ENCODE data around the gene RAPGEF1.
"Not testable (repeated sequence)": the region's sequence is repeated elsewhere in the genome, so short reads cannot be mapped to it uniquely, and the experiment has no call there.

The RAPGEF1 gene

GRCh38 chr9:131559421-131560000, 180.4 kb downstream of the RAPGEF1 start:
- no peak for DNase-seq (ENCODE audit: low read depth)
- no peak overlapping the region for H3K4me3 ChIP-seq (ENCODE audit: low read depth, low read length)
- TF ChIP-seq, protein P1, sequence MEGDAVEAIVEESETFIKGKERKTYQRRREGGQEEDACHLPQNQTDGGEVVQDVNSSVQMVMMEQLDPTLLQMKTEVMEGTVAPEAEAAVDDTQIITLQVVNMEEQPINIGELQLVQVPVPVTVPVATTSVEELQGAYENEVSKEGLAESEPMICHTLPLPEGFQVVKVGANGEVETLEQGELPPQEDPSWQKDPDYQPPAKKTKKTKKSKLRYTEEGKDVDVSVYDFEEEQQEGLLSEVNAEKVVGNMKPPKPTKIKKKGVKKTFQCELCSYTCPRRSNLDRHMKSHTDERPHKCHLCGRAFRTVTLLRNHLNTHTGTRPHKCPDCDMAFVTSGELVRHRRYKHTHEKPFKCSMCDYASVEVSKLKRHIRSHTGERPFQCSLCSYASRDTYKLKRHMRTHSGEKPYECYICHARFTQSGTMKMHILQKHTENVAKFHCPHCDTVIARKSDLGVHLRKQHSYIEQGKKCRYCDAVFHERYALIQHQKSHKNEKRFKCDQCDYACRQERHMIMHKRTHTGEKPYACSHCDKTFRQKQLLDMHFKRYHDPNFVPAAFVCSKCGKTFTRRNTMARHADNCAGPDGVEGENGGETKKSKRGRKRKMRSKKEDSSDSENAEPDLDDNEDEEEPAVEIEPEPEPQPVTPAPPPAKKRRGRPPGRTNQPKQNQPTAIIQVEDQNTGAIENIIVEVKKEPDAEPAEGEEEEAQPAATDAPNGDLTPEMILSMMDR (IDR thresholded peaks at IDR 0.05; ENCODE audit: control insufficient read depth, extremely low read depth, insufficient read depth) = no peak

GRCh38 chr9:131557855-131558548, 181.9 kb downstream of the RAPGEF1 start:
- no peak overlapping the region for H3K4me3 ChIP-seq (ENCODE audit: low read depth, low read length)
- TF ChIP-seq, protein P1 (IDR thresholded peaks at IDR 0.05; ENCODE audit: control insufficient read depth, extremely low read depth, insufficient read depth) = no peak
- no peak for DNase-seq (ENCODE audit: low read depth)

DNA sequence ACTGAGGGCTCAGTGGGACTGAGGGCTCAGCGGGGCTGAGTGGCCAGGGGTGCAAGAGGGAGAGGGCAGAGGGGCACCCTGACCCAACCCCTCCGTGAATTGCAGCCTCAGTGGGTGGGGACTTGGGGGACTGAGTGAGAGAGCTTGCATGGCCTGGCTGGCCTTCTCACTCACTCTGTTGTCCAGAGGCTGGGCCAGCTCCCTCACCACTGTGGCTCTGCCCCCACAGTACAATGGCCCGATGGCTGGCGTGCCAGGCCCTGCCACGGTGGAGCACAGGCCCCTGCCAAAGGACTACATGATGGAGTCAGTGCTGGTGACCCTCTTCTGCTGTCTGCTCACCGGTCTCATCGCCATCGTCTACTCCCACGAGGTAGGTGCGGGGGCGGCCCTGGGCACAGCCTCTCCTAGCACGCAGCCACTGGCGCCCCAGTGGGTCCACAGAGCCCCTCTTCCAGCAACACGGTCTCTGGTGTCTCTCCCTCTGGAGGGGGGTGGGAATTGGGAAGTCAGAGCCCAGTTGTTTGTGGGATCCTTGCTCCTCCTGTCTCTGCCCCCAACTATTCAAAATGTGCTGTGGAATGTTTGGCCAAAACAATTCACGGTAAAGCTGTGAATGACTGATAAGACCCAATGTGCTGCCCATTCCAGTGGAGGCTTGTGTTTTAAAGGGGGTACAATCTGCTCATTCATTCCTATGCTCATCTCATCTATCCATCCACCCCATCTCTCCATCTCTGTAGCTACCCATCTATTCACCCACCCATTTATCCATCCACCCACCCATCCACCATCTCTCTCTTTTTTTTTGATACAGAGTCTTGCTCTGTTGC, 183.8 kb downstream of the RAPGEF1 start:
- no peak overlapping the region for H3K4me3 ChIP-seq (ENCODE audit: low read depth, low read length)
- DNase-seq (ENCODE audit: low read depth) = no peak
- TF ChIP-seq, protein P1 (IDR thresholded peaks at IDR 0.05; ENCODE audit: control insufficient read depth, extremely low read depth, insufficient read depth) = no peak

DNA sequence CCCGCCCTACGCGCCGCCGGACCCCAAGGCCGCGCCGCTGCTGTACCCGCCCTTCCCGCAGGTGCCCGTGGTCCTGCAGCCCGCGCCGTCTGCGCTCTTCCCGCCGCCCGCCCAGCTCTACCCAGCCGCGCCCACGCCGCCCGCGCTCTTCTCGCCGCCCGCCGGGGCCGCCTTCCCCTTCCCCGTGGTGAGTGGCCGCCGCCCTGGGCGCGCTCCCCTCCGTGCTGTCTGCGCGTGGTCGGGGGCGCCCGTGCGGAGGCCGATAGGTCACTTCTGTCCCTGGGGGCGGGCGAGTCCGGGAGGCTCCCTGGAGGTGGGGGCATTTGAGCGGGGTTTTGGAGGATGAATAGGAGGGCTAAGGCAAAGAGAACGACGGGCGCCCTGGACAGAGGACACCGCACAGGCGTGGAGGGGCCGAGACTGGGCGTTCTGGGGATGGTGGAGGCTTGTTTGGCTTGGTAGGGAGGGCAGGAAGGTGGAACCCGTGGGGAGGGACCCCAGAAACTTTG, 185.0 kb downstream of the RAPGEF1 start:
- TF ChIP-seq, protein P1 (IDR thresholded peaks at IDR 0.05; ENCODE audit: control insufficient read depth, extremely low read depth, insufficient read depth) = no peak
- no peak overlapping the region for H3K4me3 ChIP-seq (ENCODE audit: low read depth, low read length)
- no peak for DNase-seq (ENCODE audit: low read depth)

DNA sequence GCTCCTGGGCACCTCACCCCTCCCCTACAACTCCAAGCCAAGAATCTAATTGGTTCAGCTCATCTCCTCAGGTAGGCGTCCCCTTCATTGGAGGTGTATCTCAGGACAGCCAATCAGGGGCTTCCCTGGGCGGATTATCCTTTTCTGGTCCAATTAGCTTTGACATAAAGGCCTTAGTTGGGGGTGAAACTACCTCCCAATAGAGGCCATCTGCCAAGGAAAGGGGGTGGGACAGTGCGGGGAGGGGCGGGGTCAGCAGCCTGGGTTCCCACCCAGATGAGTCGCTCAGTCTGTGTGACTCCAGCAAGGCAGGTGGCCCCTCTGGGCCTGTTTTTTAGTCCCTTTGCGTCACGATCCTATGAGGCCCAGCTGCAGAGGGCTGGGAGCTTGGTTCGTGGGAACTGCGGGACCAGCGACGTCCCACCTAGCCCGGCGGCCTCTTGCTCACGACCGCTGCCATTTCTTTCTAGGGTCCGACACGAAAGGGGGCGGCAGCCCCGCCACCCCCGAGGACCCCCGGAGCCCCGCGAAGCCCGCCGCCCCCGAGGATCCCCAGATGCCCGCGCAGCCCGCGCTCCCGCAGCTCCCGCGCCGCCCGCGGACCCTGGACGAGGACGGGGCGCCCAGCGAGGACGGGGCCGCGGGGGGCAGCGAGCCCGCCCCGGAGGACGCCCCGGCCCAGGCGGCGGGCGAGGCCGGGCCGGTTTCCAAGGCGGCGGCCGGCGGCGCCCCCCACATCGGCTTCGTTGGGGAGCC, 185.6 kb downstream of the RAPGEF1 start:
- TF ChIP-seq, protein P1 (IDR thresholded peaks at IDR 0.05; ENCODE audit: control insufficient read depth, extremely low read depth, insufficient read depth) = no peak
- no peak overlapping the region for H3K4me3 ChIP-seq (ENCODE audit: low read depth, low read length)
- no peak for DNase-seq (ENCODE audit: low read depth)

DNA sequence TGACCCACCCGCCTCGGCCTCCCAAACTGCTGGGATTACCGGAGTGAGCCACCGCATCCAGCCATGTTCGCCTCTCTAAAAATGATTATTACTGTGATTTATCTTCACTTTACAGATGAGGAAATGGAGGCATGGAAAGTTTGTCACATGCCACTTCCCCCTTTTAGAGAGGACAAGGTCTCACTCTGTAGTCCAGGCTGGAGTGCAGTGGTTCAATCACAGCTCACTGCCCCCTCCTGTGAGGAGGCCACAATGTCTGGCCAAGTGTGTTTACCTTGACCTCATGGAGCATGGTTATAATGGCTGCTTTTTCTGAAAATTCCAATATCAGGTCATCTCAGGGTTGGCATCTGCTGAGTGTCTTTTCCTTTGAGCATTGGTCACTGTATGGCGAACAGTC, 187.8 kb downstream of the RAPGEF1 start:
- TF ChIP-seq, protein P1 (IDR thresholded peaks at IDR 0.05; ENCODE audit: control insufficient read depth, extremely low read depth, insufficient read depth) = no peak
- no peak overlapping the region for H3K4me3 ChIP-seq (ENCODE audit: low read depth, low read length)
- DNase-seq (ENCODE audit: low read depth) = no peak

GRCh38 chr9:131550465-131550864, 189.4 kb downstream of the RAPGEF1 start:
- H3K4me3 ChIP-seq (ENCODE audit: low read depth, low read length); DNase-seq (ENCODE audit: low read depth): not testable (repeated sequence)

- not testable (repeated sequence) for DNase-seq (ENCODE audit: low read depth); H3K4me3 ChIP-seq (ENCODE audit: low read depth, low read length)
These were observed 190.7 kb downstream of the RAPGEF1 start for GRCh38 chr9:131549186-131549585.
